Stimulated activated CD4-positive, alpha-beta T cell treated with anti-CD3 and anti-CD28 coated beads, Interleukin-4, amount 100 ng/mL, for 4 hours (primary cell): ENCODE measurements around the gene BRD7.

Source experiments
- DNase-seq, 2 experiments: peaks; one replicate each; pipeline ENCODE4 v3.0.0-alpha.2; 2020

BRD7 gene

GRCh38 chr16:50303041-50303604, 65.7 kb downstream of the BRD7 start:
- no peak for DNase-seq

GRCh38 chr16:50302472-50303005, 66.2 kb downstream of the BRD7 start:
- DNase-seq, result no peak

GRCh38 chr16:50301626-50302471, 66.9 kb downstream of the BRD7 start:
- no peak for DNase-seq

- no peak for DNase-seq
These were observed 67.7 kb downstream of the BRD7 start for GRCh38 chr16:50300942-50301625.

- DNase-seq, result no peak
These were observed 69.2 kb downstream of the BRD7 start for GRCh38 chr16:50299508-50300105.

- DNase-seq, result no peak
These were observed 69.9 kb downstream of the BRD7 start for GRCh38 chr16:50298591-50299507.

- no peak for DNase-seq
These were observed 70.7 kb downstream of the BRD7 start for GRCh38 chr16:50298075-50298460.

GRCh38 chr16:50297301-50298074, 71.3 kb downstream of the BRD7 start:
- DNase-seq, result no peak

- DNase-seq, result no peak
These were observed 72.0 kb downstream of the BRD7 start for GRCh38 chr16:50296807-50297206.

GRCh38 chr16:50295541-50296132, 73.2 kb downstream of the BRD7 start:
- DNase-seq, result no peak

GRCh38 chr16:50294955-50295354, 73.8 kb downstream of the BRD7 start:
- no peak for DNase-seq

- DNase-seq, result no peak
These were observed 74.6 kb downstream of the BRD7 start for GRCh38 chr16:50293994-50294855.

GRCh38 chr16:50293041-50293783, 75.6 kb downstream of the BRD7 start:
- no peak for DNase-seq

- no peak for DNase-seq
These were observed 76.2 kb downstream of the BRD7 start for GRCh38 chr16:50292566-50292948.

GRCh38 chr16:50291719-50292565, 76.8 kb downstream of the BRD7 start:
- DNase-seq, result no peak

GRCh38 chr16:50290856-50291255, 77.9 kb downstream of the BRD7 start:
- no peak for DNase-seq

- DNase-seq, result no peak
These were observed 78.6 kb downstream of the BRD7 start for GRCh38 chr16:50289950-50290764.
